ENCODE data around the gene MAPK8IP3.
"Not testable (repeated sequence)": the region's sequence is repeated elsewhere in the genome, so short reads cannot be mapped to it uniquely, and the experiment has no call there.

The MAPK8IP3 gene

DNA sequence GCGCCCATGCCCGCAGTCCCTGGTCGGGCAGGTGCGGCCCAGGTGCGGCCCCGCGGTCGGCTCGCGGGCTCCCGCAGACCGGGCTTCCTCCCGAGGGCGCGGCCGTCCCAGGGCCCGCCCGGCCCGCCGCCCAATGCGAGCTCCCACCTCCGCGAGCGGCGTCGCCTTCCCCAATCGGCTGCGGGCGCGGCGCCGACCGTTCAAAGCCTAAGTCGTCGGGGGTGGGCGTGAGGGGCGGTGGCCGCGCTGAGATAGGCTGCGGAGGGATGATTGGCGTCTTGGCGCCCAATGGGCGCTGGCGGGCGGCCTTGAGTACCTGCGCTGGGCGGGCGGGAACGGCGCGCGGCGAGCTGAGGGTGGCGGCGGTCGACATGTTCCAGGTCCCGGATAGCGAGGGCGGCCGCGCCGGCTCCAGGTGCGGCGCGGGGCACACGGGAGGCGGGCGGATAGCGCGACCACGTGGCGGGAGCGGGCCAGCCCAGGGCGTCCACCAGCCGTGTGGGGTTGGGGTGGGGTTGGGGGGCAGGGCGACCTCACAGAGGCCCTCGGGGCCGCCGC is 28.0 kb upstream of the MAPK8IP3 start, which contains the start of gene JPT2:
JPT2 (plus strand) TSS at position 338 of the 558 bp plus-strand sequence; CDS start at position 372, 34 bp downstream.
- peak; percentile 98 for DNase-seq

DNA sequence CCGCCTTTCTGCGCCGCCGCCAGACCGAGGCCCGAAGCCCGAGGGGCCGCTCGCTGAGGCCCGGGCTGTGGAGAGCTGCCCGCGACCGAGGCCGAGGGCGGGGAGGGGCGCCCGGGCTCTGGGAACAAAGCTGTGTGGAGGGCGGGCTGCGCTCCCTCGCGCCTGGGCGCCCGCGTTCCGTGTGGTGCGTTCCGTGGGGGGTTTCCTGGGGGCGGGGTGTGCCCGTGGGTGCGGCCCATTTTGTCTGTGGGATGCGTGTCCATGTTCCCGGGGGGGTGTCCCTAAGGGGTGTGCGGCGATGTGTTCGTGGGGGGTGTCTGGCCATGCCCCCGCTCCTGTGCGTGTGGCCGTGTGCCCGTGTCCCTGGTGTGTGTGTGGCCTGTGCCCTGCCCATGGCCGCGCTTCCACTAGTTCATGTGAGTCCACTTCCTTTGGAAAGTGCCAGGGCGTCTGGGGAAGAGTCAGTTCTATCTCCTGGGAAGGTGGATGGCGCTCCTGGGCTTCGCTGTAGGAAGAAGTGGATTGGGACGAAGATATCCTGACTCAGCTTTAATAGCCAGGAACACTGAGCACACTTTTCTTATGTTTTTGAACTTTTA is 27.4 kb upstream of the MAPK8IP3 start:
- peak; percentile 39 for DNase-seq

DNA sequence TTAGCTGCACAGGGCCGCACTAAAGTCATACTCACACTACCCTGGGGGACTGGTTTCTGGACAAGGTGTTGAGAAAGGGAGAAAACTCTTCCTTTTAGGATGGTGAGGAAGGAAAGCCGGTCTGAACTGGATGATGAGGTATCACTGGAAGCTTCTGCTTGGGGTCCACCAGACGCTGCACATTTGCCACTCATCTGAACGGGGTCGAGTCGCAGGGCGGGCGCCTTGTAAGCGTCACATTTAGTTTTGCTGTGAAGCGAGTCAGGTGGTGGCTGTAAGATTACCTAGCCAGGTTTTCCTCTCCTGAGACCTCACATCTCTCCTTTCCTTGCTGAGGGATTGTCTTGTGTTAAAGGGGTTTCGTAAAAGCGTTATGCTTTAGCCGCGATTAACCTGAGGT is 25.6 kb upstream of the MAPK8IP3 start:
- no peak for DNase-seq

DNA sequence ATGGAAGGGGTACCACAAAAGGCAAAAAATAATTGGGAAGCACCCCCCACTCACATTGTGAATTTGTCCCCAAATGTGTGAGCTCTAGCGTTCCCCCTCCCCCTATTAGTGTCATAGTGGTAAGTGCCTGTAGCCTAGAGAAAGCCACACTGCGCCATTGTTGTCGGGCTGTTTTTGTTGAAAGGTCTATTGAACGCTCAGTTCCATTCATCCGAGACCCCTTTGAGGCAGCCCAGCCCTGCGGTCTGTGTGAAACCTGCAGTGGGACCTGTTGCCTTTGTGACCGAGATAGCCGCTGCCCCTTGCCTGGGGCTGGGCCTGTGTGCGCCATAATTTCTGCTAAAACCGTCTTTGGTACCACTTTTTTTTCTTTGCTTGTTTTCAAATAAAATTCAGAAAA is 25.0 kb upstream of the MAPK8IP3 start:
- DNase-seq, result no peak

DNA sequence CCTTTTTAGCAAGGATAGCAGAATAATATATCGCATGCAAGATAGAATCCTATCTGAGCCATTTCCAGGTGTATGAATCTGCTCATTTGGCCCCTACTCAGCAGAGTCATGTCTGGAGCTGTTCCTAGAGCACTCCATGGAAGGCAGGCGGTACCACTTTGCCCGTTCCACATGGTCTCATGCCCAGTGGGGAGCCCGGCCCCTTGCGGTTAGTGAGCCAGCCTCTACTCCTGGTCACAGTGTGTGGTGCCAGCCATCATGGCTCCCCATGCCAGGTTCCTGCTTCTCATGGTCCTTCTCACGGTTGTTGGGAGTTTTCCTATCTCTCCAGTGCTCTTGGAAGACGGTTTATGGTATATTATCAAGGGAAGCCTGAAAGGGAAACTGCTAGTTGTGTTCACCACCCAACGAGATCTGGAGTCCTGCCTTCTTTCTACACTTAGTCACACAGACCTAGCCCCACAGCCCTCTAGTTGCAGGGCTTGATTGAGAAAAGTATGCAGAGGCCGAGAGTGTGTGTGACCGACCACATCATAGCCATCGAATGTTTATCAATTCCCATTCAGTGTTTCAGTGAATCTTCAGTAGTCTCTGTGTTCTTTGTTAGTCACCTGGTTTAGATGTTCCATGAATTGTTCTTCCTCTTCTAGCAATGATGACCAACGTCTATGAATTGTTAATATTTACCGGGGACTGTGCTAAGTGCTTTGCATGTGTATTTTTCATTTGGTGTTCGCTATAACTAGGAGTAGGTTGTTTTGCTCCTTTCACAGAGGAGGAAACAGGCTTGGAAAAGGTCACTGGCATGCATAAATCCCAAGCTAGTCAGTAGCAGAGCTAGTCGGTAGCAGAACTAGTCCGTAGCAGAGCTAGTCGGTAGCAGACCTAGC is 18.3 kb upstream of the MAPK8IP3 start:
- no peak for DNase-seq

DNA sequence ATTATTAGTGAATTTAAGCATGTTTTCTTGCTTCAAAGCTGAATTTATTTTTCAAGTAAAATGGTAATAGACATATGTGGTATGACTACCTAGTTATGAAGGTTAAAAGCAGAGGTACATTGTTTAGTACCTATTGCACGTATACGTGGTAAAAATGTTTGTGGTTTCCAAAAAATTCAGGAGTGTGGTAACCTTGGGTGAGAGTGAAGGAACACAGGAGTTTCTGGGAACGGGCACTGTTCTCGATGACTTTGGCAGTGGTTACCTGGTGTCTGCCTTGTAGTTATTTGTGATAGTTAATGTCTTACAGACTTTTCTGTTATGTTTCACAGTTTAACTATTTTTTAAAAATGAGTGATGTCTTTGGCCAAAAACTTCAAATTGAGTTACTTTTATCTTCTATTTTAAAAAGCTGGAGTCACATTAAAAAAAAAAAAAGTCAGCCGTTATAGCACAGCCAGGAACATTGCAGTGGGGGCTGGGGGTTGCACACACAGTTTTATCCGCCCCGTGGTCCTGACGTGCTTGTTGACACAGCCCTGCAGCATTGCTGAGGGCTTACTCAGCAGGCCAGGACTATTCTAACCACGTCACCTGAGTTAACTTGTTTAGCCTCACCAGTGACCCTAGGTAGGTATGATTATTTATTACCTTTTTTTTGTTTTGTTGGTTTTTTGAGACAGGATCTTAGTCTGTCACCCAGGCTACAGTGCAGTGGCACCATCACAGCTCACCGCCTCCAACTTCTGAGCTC is 17.0 kb upstream of the MAPK8IP3 start:
- DNase-seq, result no peak

DNA sequence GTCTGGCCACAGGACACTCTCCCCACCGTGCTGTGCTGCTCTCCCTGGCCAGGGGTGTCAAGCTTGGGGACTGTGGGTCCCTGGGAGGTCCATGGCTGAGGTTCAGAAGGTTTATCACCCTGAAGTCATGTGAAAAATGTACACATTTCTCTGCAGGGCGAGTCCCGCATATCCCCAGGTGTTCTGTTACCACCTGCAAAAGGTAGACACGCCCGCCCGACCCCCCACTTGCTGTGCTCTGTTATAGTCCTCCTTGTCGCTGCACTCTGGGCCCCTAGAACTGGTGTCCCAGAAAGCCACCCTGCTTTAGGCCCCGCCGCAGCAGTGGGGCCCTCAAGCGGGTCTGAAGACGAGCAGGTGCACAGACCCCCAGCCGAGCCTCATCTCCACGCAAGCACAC is 16.1 kb upstream of the MAPK8IP3 start:
- no peak for DNase-seq

DNA sequence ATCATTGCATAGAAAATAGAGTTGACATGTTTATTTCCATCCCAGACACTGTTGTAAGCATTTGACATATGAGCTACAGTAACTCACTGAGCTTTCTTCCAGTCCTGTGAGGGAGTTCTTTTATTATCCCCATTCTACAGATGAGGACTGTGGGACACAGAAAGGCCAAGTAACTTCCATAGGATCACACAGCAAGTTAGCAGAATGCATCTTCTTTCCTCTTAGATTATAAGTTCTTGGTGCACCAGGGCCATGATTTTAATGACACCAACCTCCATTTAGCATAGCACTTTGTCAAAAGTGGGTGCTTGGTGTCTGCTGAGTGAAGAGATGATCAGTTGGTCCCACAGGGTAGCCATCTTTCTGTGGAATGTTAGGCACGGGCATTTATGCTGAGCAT is 15.2 kb upstream of the MAPK8IP3 start:
- no peak for DNase-seq

DNA sequence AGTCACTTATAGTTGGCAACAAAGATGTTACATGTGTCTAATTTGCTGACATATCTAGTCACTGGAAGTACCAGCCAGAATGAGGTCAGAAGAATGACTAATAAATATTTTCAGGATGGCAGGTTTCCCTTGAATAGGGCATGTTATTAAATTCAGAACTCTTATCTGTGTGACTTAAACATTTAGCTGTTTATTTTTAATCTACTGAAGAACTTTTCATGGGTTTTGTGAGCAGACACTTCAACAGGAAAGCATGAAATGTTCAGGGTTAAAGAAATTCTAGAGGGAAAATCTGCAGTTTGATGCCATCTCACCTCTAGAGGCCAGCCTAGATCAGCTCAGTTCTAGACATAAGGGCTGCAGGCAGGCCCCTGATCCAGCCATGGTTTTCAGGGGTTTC is 14.7 kb upstream of the MAPK8IP3 start:
- DNase-seq, result no peak

DNA sequence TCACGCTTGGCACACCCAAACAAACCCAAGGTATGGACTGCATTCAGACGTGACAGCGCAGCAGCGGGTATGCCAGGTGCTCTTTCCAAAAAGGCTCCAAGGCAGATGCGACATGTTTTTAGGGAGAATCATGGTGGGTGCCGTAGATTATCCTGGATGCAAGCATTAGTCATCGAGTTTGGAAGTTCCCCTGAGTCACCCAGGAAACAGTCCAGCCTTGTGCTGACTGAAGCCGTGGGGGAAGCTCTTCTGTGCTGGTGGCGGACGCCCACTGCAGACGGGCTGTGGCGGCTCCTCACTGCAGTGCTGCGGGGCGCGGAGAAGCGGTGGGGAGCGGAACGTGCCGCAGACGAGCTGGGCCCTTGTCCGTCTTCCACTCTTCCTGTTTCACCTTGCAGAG is 14.0 kb upstream of the MAPK8IP3 start:
- no peak for DNase-seq

DNA sequence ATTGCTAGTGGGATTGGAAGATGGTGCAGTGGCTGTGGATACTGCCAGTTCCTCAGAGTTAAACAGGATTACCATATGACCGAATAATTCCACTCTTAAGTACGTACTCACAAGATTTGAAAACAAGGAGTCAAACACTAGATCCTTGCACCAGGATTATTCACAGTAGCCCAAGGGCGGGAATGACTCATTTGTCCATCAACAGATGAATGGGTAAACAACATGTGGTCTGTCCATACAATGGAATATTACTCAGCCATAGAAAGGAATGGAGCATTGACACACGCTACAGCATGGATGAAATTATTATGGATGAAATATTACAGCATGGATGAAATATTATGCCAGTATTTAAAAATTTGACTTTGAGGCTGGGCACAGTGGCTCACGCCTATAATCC is 9.1 kb upstream of the MAPK8IP3 start:
- no peak for DNase-seq

DNA sequence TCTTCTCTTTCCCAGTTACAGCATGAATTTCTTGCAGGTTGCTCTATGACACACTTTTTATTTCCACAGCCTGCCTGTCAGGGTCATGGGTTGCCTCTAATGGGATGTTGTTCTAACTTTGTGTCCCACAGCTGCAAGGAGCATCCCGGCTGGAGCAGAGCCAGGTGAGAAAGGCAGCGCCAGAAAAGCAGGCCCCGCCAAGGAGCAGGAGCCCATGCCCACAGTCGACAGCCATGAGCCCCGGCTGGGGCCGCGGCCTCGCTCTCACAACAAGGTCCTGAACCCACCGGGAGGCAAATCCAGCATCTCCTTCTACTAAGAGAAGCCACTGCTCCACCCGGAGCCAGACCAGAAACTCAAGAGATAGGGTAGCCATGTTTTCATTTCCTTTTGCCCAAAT is 7.3 kb upstream of the MAPK8IP3 start:
- DNase-seq, result no peak

DNA sequence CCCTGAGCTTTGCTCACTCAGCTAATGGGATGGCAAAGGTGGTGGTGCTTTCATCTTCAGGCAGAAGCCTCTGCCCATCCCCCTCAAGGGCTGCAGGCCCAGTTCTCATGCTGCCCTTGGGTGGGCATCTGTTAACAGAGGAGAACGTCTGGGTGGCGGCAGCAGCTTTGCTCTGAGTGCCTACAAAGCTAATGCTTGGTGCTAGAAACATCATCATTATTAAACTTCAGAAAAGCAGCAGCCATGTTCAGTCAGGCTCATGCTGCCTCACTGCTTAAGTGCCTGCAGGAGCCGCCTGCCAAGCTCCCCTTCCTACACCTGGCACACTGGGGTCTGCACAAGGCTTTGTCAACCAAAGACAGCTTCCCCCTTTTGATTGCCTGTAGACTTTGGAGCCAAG is 5.7 kb upstream of the MAPK8IP3 start:
- no peak for DNase-seq

DNA sequence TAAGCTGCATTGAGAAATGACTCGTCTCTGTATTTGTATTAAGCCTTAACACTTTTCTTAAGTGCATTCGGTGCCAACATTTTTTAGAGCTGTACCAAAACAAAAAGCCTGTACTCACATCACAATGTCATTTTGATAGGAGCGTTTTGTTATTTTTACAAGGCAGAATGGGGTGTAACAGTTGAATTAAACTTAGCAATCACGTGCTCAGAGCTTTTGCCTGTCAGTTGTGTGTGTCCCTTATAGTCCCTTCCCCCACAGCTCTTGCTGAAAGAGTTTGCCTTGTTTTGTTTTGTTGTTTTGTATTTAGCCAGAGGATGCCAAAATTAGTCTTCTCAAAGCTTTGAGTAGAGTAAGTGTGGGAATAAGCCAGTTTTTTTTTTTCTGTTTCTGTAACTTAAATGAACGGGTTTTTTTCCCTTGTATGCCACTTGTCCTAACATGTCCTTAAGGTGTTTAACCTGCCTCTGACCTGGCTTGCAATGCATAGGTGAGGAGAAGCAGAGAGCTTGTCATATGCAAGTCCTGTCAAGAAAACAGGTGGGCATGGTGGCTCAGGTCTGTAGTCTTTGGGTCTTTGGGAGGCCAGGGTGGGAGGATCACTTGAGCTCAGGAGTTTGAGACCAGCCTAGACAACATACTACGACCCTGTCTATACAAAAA is 4.6 kb upstream of the MAPK8IP3 start:
- no peak for DNase-seq

DNA sequence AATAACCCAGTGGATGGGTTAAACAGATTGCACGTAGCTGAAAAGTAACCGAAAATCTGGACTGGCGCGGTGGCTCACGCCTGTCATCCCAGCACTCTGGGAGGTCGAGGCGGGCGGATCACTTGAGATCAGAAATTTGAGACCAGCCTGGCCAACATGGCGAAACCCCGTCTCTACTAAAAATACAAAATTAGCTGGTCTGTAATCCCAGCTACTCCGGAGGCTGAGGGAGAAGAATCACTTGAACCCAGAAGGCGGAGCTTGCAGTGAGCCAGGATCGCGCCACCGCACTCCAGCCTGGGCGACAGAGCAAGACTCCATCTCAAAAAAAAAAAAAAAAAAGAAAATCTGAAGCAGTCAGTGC is 689 bp upstream of the MAPK8IP3 start:
- not testable (repeated sequence) for DNase-seq

DNA sequence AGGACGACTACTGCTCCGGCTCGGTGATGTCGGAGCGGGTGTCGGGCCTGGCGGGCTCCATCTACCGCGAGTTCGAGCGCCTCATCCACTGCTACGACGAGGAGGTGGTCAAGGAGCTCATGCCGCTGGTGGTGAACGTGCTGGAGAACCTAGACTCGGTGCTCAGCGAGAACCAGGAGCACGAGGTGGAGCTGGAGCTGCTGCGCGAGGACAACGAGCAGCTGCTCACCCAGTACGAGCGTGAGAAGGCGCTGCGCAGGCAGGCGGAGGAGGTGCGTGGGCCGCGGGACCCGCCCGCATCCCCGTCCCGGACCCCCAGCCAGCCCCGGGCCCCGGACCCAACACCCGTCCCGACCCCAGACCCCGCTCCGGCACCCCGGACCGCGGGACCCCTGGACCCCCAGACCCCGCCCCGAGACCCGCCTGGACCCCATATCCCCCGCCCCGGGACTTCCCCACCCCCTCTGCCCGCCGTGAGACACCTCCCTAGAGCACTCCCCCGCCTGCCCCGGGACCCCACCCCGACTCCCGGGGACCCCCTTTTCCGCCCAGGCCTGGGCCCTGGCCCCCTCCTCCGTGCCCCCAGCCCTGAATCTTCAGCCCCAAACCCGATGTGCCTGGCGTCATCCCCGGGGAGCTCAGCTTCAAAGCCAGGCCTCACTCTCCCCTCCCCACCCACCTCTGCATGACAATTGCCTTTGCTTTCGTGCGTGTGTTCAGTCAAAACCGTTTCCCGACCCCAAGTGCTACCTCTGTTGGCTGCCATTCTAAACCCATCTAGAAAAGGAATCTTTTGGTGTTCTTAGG is 594 bp downstream of the MAPK8IP3 start:
- DNase-seq, result peak; percentile 50

DNA sequence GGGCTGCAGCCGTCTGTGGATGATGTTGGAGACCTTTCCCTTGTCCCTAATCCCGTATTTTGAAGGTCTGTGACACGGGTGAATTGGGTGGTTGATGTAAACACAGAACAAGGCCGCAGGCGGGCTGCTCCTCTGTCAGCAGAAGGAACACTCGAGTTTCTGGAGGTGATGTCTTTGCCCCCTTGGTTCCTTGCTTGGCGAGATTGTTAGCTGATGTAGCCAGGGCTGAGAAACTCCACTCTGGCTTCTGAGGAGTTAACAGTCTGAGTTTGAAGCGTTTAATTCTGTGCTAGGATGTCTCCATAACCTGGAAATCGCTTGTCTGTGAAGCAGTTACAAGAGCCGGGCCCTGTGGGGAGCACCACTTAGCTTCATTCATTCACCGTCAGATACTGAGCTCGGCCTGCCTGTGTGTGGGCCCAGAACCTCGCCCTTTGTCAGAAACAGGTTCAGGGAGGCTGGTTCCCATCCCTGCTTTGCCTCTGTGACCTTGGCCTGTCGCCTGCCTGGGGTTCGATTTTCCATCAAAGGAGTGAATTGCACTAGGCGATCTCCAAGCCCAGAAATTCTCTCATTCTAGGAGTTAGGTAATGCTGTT is 1.3 kb downstream of the MAPK8IP3 start:
- peak; percentile 63 for DNase-seq

DNA sequence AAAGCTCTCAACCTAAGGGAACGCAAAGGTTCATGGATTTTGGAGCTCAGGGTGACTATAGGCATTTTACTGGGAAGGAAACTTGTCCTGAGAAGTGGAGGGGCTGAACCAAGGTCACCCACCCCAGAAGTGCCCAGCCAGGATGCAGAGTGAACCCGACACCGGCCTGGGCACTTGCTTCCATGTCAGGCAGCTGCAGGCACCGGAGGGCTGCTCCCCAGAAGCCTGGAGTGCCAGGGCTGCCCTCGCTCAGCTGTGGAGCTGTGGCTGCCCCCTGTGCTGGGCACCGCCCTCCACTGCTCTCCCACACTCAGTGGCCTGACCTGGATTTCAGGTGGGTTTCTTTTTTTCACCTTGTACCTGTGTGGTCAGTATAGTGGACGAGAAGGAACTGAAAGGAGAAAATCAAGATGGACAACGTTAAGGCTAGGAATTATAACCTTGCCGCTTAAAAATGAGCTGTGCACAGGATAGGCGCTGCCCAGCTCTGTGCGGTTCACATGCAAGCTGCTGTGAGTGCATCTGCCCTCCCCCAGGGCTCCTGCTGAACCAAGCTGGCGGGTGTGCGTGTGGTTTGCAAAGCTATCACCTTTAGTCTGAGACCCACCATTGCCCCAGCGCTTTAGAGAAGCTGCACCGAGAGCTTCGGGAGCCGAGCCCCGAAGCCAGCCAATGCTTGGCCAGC is 2.2 kb downstream of the MAPK8IP3 start:
- no peak for DNase-seq

DNA sequence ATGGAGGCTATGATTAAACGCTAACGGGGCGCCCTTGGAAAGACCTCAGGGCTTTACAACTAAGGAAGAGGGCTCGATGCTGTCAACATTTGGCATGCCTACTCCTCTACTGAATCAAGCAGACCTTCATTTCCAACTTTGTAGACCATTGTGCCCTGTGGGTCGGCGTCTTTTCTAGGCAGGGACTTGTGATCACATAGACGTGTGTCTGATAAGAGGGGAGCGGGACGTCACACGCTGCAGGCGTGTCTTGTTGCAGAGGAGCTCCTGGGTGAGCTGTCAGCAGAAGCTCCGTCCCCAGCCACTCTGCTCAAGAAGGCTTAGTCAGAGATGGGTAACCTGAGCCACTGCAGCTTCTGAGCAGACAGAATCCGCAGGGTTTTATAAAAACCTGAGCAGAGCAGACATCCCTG is 2.8 kb downstream of the MAPK8IP3 start:
- DNase-seq, result no peak

DNA sequence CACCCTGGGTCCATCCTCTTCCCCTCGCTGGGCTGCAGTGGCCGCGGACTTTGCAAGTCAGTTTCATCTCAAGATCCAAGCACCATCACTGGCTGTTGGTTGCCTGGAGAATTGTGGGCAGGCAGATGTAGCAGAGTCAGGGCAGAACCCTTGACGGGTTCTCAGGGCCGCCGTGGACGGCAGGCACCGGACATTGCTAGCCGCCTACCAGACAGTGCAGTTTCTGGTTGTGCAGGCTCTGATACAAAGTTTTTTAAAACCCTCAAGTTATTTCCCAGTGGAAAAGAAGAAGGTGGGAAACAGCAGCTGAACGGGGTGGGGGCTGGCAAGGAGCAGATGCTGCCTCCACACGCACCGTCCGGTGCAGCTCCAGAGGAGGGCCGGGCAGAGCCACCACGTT is 3.4 kb downstream of the MAPK8IP3 start:
- DNase-seq, result no peak
